Parathyroid adenoma (tissue), 2 donors: ENCODE data around the gene CFAP97D2.
A peak's percentile ranks its signal among the peaks of the same experiment; 100 is the strongest.

Experiments
- H2AFZ ChIP-seq: fragments of 300-600 bp; sonication (generic); one replicate; pipeline ENCODE4 v1.7.0; 2017; ENCODE audit warnings: antibody characterized with exemption, mild to moderate bottlenecking
- H3K27ac ChIP-seq: fragments of 300-600 bp; sonication (generic); one replicate; pipeline ENCODE4 v1.7.0; 2017
- H3K27me3 ChIP-seq: fragments of 300-600 bp; sonication (generic); one replicate; pipeline ENCODE4 v1.7.0; 2017; ENCODE audit warnings: low read length; ENCODE audit not compliant: control insufficient read depth, insufficient read depth
- H3K36me3 ChIP-seq: fragments of 300-600 bp; sonication (generic); one replicate; pipeline ENCODE4 v1.7.0; 2017; ENCODE audit warnings: low read length; ENCODE audit not compliant: control insufficient read depth, insufficient read depth
- H3K4me1 ChIP-seq: fragments of 300-600 bp; sonication (generic); one replicate; pipeline ENCODE4 v1.7.0; 2017; ENCODE audit warnings: control low read depth
- H3K4me2 ChIP-seq: fragments of 300-600 bp; sonication (generic); one replicate; pipeline ENCODE4 v1.7.0; 2017; ENCODE audit warnings: low read length
- H3K4me3 ChIP-seq: fragments of 300-600 bp; sonication (generic); one replicate; pipeline ENCODE4 v1.7.0; 2017; ENCODE audit warnings: low read depth, low read length
- H3K79me2 ChIP-seq: fragments of 300-600 bp; sonication (generic); one replicate; pipeline ENCODE4 v1.7.0; 2017; ENCODE audit warnings: control low read depth
- H3K9ac ChIP-seq: fragments of 300-600 bp; sonication (generic); one replicate; pipeline ENCODE4 v1.7.0; 2017; ENCODE audit warnings: mild to moderate bottlenecking
- H3K9me3 ChIP-seq: fragments of 300-600 bp; sonication (generic); one replicate; pipeline ENCODE4 v1.7.0; 2017; ENCODE audit warnings: low read length; ENCODE audit not compliant: control insufficient read depth
- CTCF ChIP-seq: fragments of 300-600 bp; sonication (generic); IDR thresholded peaks from one replicate; pipeline ENCODE4 v1.7.0; 2017; ENCODE audit warnings: antibody characterized with exemption, mild to moderate bottlenecking
- donor health status: primary hyperparathyroidism.

CFAP97D2 gene

GRCh38 chr13:114225610-114226009, 46.6 kb downstream of the CFAP97D2 start:
- no peak overlapping the region for H3K4me3 ChIP-seq
- H3K36me3 ChIP-seq: no peaks in the 10 kb centered on the region
- no peak overlapping the region for H2AFZ ChIP-seq
- H3K79me2 ChIP-seq: no peaks in the 10 kb centered on the region
- no peak overlapping the region for H3K9ac ChIP-seq
- no peak for TF ChIP-seq CTCF
- H3K4me2 ChIP-seq: no peak overlapping the region
- no peak overlapping the region for H3K27ac ChIP-seq
- H3K27me3 ChIP-seq: no peaks in the 10 kb centered on the region
- no peaks in the 10 kb centered on the region for H3K9me3 ChIP-seq
- no peaks in the 10 kb centered on the region for H3K4me1 ChIP-seq

GRCh38 chr13:114226088-114226487, 47.0 kb downstream of the CFAP97D2 start:
- Histone ChIP-seq H3K27me3 (no peaks in the 10 kb centered on the region), H3K9me3 (no peaks in the 10 kb centered on the region), H3K4me1 (no peaks in the 10 kb centered on the region), H3K9ac (no peak overlapping the region), H3K27ac (no peak overlapping the region), H3K36me3 (no peaks in the 10 kb centered on the region), H3K79me2 (no peaks in the 10 kb centered on the region), H3K4me2 (no peak overlapping the region), H3K4me3 (no peak overlapping the region), H2AFZ (no peak overlapping the region)
- no peak for TF ChIP-seq CTCF

- Histone ChIP-seq H3K4me3 (no peak overlapping the region), H3K9me3 (no peaks in the 10 kb centered on the region), H2AFZ (no peak overlapping the region), H3K27me3 (no peaks in the 10 kb centered on the region), H3K27ac (no peak overlapping the region), H3K9ac (no peak overlapping the region), H3K4me2 (no peak overlapping the region), H3K79me2 (no peaks in the 10 kb centered on the region), H3K4me1 (no peaks in the 10 kb centered on the region), H3K36me3 (no peaks in the 10 kb centered on the region)
- peak; percentile 81 for TF ChIP-seq CTCF
Observed at GRCh38 chr13:114226699-114227323, 47.8 kb downstream of the CFAP97D2 start.

GRCh38 chr13:114227528-114227927, 48.5 kb downstream of the CFAP97D2 start:
- Histone ChIP-seq H3K9ac (no peak overlapping the region), H3K4me2 (no peak overlapping the region), H3K9me3 (no peaks in the 10 kb centered on the region), H3K27ac (no peak overlapping the region), H3K79me2 (no peaks in the 10 kb centered on the region), H3K4me1 (no peaks in the 10 kb centered on the region), H2AFZ (no peak overlapping the region), H3K36me3 (no peaks in the 10 kb centered on the region), H3K4me3 (no peak overlapping the region), H3K27me3 (no peaks in the 10 kb centered on the region)
- no peak for TF ChIP-seq CTCF

- H3K27me3 ChIP-seq: no peaks in the 10 kb centered on the region
- H3K36me3 ChIP-seq: no peaks in the 10 kb centered on the region
- H3K79me2 ChIP-seq: no peaks in the 10 kb centered on the region
- H2AFZ ChIP-seq: no peak overlapping the region
- no peak overlapping the region for H3K27ac ChIP-seq
- no peak overlapping the region for H3K9ac ChIP-seq
- TF ChIP-seq CTCF: no peak
- no peak overlapping the region for H3K4me2 ChIP-seq
- no peaks in the 10 kb centered on the region for H3K9me3 ChIP-seq
- no peak overlapping the region for H3K4me3 ChIP-seq
- H3K4me1 ChIP-seq: no peaks in the 10 kb centered on the region
Observed at GRCh38 chr13:114228176-114228575, 49.1 kb downstream of the CFAP97D2 start.
